Measurements from ENCODE around the gene PTPRT.

DNA sequence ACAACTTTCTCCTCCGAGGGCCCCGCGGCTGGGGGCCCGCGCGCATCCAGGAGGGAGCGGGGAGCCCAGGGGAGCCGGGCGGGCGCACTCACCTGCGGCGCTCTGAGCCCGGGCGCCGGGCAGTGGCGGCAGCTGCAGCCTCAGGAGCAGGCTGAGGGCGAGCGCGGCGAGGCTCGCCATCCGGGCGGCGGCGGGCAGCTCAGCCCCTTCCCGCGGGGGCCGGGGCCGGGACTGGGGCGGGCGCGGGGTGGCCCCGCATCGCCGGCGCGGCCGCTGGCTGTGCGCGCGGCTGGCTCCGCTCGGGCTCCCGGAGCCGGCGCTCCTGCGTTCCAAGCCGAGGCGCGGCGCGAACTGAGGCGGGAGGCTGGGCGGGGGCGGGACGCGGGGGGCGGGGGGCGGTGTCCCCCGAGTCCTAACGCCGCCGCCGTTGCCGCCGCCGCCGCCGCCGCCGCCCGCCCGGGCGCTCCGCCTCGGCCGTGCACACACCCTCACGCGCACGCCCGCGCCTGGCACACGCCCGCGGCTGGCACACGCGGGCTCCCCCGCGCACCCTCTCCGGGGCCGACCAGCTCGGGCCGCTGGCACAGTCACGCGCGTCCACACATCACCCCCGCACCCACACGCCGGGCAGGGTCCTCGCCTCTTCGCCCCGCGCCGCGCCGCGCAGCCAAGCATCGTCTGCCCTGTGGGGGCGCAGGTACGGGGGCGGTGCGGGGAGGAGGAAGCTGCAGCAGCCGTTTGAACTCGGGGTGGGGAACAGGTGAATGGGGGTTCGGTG lies at the start of gene PTPRT:
- TF ChIP-seq, protein P1, sequence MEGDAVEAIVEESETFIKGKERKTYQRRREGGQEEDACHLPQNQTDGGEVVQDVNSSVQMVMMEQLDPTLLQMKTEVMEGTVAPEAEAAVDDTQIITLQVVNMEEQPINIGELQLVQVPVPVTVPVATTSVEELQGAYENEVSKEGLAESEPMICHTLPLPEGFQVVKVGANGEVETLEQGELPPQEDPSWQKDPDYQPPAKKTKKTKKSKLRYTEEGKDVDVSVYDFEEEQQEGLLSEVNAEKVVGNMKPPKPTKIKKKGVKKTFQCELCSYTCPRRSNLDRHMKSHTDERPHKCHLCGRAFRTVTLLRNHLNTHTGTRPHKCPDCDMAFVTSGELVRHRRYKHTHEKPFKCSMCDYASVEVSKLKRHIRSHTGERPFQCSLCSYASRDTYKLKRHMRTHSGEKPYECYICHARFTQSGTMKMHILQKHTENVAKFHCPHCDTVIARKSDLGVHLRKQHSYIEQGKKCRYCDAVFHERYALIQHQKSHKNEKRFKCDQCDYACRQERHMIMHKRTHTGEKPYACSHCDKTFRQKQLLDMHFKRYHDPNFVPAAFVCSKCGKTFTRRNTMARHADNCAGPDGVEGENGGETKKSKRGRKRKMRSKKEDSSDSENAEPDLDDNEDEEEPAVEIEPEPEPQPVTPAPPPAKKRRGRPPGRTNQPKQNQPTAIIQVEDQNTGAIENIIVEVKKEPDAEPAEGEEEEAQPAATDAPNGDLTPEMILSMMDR (IDR thresholded peaks at IDR 0.05), result no peak
- no peak for TF ChIP-seq SMC3 (IDR thresholded peaks at IDR 0.05)
- TF ChIP-seq EP300 (IDR thresholded peaks at IDR 0.05), result no peak

Measured in A549 (cell line).